ENCODE results near the gene ST8SIA3. TPM values are rescaled to one million over a fixed set of nuclear protein-coding genes. Genes with fewer than 3 reads are reported as not detected.

The ST8SIA3 gene
- total and polyA plus RNA-seq, 8 donors, result 0.87 to 17.3 (median 3.9) TPM

GRCh38 chr18:57333940-57334339, 18.4 kb upstream of the ST8SIA3 start:
- no peak for FAIRE-seq
- no peaks in the 10 kb centered on the region for H3K36me3 ChIP-seq
- H3K27me3 ChIP-seq, result no peaks in the 10 kb centered on the region
- no peak overlapping the region for H3K27ac ChIP-seq
- no peaks in the 10 kb centered on the region for H3K4me1 ChIP-seq
- no peak for ATAC-seq
- H3K4me3 ChIP-seq, result no peak overlapping the region
- no peak for DNase-seq
- intact Hi-C loops (cut with DNase I), result no loop called here
- WGBS, 2 donors, result 49 to 67% methylated on average over 5 of the region's 5 CpGs
- no peak for TF ChIP-seq CTCF (IDR thresholded peaks at IDR 0.05)
- H3K9me3 ChIP-seq, result no peaks in the 10 kb centered on the region

GRCh38 chr18:57334383-57334782, 18.0 kb upstream of the ST8SIA3 start:
- H3K9me3 ChIP-seq, result no peaks in the 10 kb centered on the region
- ATAC-seq (no peak), DNase-seq (no peak), FAIRE-seq (no peak)
- intact Hi-C loops (cut with DNase I), result no loop called here
- no peaks in the 10 kb centered on the region for H3K36me3 ChIP-seq
- no peak overlapping the region for H3K4me3 ChIP-seq
- no peaks in the 10 kb centered on the region for H3K27me3 ChIP-seq
- no peak overlapping the region for H3K27ac ChIP-seq
- 64% methylated on average over 6 of the region's 6 CpGs for WGBS, 2 donors
- no peaks in the 10 kb centered on the region for H3K4me1 ChIP-seq
- no peak for TF ChIP-seq CTCF (IDR thresholded peaks at IDR 0.05)

GRCh38 chr18:57336343-57336742, 16.0 kb upstream of the ST8SIA3 start:
- WGBS, 2 donors, result 67 to 71% methylated on average over 2 of the region's 2 CpGs
- no peak for ATAC-seq
- FAIRE-seq, result no peak
- no peak for DNase-seq
- intact Hi-C loops (cut with DNase I), result no loop called here
- TF ChIP-seq CTCF (IDR thresholded peaks at IDR 0.05), result no peak
- Histone ChIP-seq H3K9me3 (no peaks in the 10 kb centered on the region), H3K27me3 (no peaks in the 10 kb centered on the region), H3K27ac (no peak overlapping the region), H3K36me3 (no peaks in the 10 kb centered on the region), H3K4me3 (no peak overlapping the region), H3K4me1 (no peaks in the 10 kb centered on the region)

GRCh38 chr18:57337890-57338289, 14.5 kb upstream of the ST8SIA3 start:
- Histone ChIP-seq H3K36me3 (no peaks in the 10 kb centered on the region), H3K9me3 (no peaks in the 10 kb centered on the region), H3K27ac (no peak overlapping the region), H3K4me1 (no peaks in the 10 kb centered on the region), H3K4me3 (no peak overlapping the region), H3K27me3 (no peaks in the 10 kb centered on the region)
- WGBS, 2 donors, result 66 to 79% methylated on average over 4 of the region's 4 CpGs
- TF ChIP-seq CTCF (IDR thresholded peaks at IDR 0.05), result no peak
- intact Hi-C loops (cut with DNase I), result no loop called here
- FAIRE-seq (no peak), DNase-seq (no peak), ATAC-seq (no peak)

GRCh38 chr18:57343833-57344232, 8.5 kb upstream of the ST8SIA3 start:
- Histone ChIP-seq H3K27ac (no peak overlapping the region), H3K9me3 (no peaks in the 10 kb centered on the region), H3K4me1 (no peaks in the 10 kb centered on the region), H3K36me3 (no peaks in the 10 kb centered on the region), H3K4me3 (no peak overlapping the region), H3K27me3 (no peaks in the 10 kb centered on the region)
- ATAC-seq (no peak), FAIRE-seq (no peak), DNase-seq (no peak)
- intact Hi-C loops (cut with DNase I), result no loop called here
- 31 to 57% methylated on average over 1 of the region's 1 CpG for WGBS, 2 donors
- no peak for TF ChIP-seq CTCF (IDR thresholded peaks at IDR 0.05)
